ENCODE results near the gene RAE1. TPM values are rescaled to one million over a fixed set of nuclear protein-coding genes. Genes with fewer than 3 reads are reported as not detected.

RAE1 gene
- total and polyA plus RNA-seq, 2 of the 8 experiments (the other 6 are each of a cell fraction or from before 2014, with no cell fraction given), result 35.9 to 44.9 TPM

DNA sequence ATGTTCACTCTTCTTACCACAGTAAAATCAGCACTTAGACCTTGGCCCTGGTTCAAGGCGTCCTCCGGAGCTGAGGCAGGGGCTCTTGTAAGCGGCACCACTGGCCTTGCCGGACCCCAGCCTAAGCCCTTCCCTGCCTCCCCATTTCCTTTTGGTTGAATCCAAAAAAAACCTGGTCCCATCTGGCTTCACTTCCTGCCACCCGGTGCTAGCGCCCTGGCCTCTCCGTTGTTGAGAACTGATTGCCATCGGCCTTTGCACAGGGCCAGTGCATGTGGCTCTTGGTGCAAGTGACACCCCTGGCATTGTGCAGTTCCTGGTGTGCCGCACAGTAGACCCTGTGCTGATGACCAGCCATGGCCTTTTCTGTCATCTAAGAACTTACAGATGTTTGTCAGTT, 21.1 kb downstream of the RAE1 start:
- Histone ChIP-seq H3K14ac (ENCODE audit: insufficient read length) (no peak overlapping the region), H2BK120ac (replicated peaks; ENCODE audit: low read depth, low read length) (no peak overlapping the region), H2BK12ac (ENCODE audit: low read depth, low read length) (no peak overlapping the region), H2AK5ac (ENCODE audit: low read depth, low read length) (no peak overlapping the region), H3K4ac (replicated peaks; ENCODE audit: insufficient read length, low read depth, low read length) (no peak overlapping the region), H3K27ac (ENCODE audit: low read depth, low read length) (no peak overlapping the region), H2BK5ac (ENCODE audit: low read depth, low read length) (no peak overlapping the region), H2BK15ac (ENCODE audit: low read length) (no peak overlapping the region), H3K27me3 (replicated peaks in 1 of 4; ENCODE audit: control insufficient read depth in 3 of 4, extremely low read depth in 1 of 4, insufficient read depth in 3 of 4, low read length in 3 of 4) (no peaks in the 10 kb centered on the region; a peak in 1 of 7 replicates), H3K18ac (ENCODE audit: extremely low read depth, low read length) (no peak overlapping the region), H3K4me2 (ENCODE audit: insufficient read depth in 1 of 2, low read depth in 2 of 2, low read length in 2 of 2) (no peak overlapping the region), H2AFZ (ENCODE audit: low read length) (no peak overlapping the region), H3K79me2 (ENCODE audit: control insufficient read depth in 1 of 2, insufficient read depth in 2 of 2, low read length in 2 of 2) (no peaks in the 10 kb centered on the region), H3K4me3 (ENCODE audit: extremely low read depth in 1 of 4, insufficient read depth in 2 of 4, low read depth in 3 of 4, low read length in 4 of 4) (no peak overlapping the region), H3K23me2 (ENCODE audit: low read depth, low read length) (no peaks in the 10 kb centered on the region), H3K79me1 (ENCODE audit: low read depth, low read length) (no peaks in the 10 kb centered on the region), H3K9me3 (ENCODE audit: insufficient read depth in 2 of 2, low read depth in 1 of 2, low read length in 1 of 2) (no peaks in the 10 kb centered on the region), H3K56ac (replicated peaks; ENCODE audit: insufficient read length, low read depth, low read length) (no peak overlapping the region), H4K8ac (ENCODE audit: extremely low read depth, insufficient read depth, low read length) (no peak overlapping the region), H3K23ac (ENCODE audit: insufficient read length) (no peak overlapping the region), H3K36me3 (ENCODE audit: control insufficient read depth in 2 of 4, insufficient read depth in 4 of 4, low read length in 3 of 4) (peaks cover 27 to 85% (median 66%) of the 10 kb centered on the region in 4 experiments; a peak in 7 of 8 replicates), H2BK20ac (ENCODE audit: low read length) (no peak overlapping the region), H3K4me1 (replicated peaks in 1 of 4; ENCODE audit: control insufficient read depth in 3 of 4, insufficient read depth in 4 of 4, low read length in 3 of 4) (peaks cover 0 to 10% (median 3%) of the 10 kb centered on the region in 4 experiments; a peak in 3 of 7 replicates), H4K91ac (replicated peaks; ENCODE audit: insufficient read length, low read length) (no peak overlapping the region), H4K20me1 (replicated peaks in 1 of 2; ENCODE audit: control insufficient read depth in 1 of 2, insufficient read depth in 2 of 2, low read length in 2 of 2) (peaks cover 2% of the 10 kb centered on the region in 2 experiments), H3K9ac (replicated peaks in 1 of 4; ENCODE audit: extremely low read depth in 1 of 4, low read depth in 3 of 4, low read length in 3 of 4) (no peak overlapping the region), H4K5ac (ENCODE audit: insufficient read length, low read depth, low read length) (no peak overlapping the region)
- no peak for DNase-seq (ENCODE audit: low read depth in 1 of 2, low spot score in 2 of 2)
- CTCF ChIA-PET (ENCODE audit: partially characterized antibody), result interaction anchor here (1.1 kb wide), 1 partner anchor 15 kb away, joined by 3 read pairs; no protein-coding TSS in a partner anchor
- 97% methylated on average over 9 of the region's 9 CpGs; no CpG with 5 or more reads in 1 of the 2 experiments for WGBS, 2 experiments (ENCODE audit: extremely low coverage in 1 of 2, insufficient coverage in 1 of 2, insufficient read length in 1 of 2, insufficient replicate concordance in 2 of 2, low coverage in 1 of 2, low lambda C conversion rate in 2 of 2, missing lambda C conversion rate in 1 of 2)
- POLR2A ChIA-PET (ENCODE audit: partially characterized antibody), result no interaction called here
- FAIRE-seq, result no peak
- TF ChIP-seq HDAC2 (IDR thresholded peaks at IDR 0.05; ENCODE audit: borderline replicate concordance in 1 of 2, low read depth in 2 of 2, low read length in 2 of 2) (no peak), PHF8 (conservative IDR thresholded peaks at IDR 0.05; ENCODE audit: low read depth, low read length) (no peak), TBP (IDR thresholded peaks at IDR 0.05; ENCODE audit: low read depth, low read length) (no peak), SIRT6 (IDR thresholded peaks at IDR 0.05; ENCODE audit: low read length) (no peak), NRF1 (IDR thresholded peaks at IDR 0.05; ENCODE audit: low read depth, low read length) (no peak), SP1 (IDR thresholded peaks at IDR 0.05; ENCODE audit: low read depth, low read length) (no peak), SUZ12 (IDR thresholded peaks at IDR 0.05; ENCODE audit: low read length) (no peak), RAD21 (IDR thresholded peaks at IDR 0.05 in 1 of 2, conservative IDR thresholded peaks at IDR 0.05 in 1 of 2; ENCODE audit: low read depth in 2 of 2, low read length in 2 of 2) (no peak), CTBP2 (IDR thresholded peaks at IDR 0.05; ENCODE audit: borderline replicate concordance, insufficient read depth, insufficient read length, low read length) (no peak), EP300 (IDR thresholded peaks at IDR 0.05; ENCODE audit: borderline replicate concordance in 1 of 2, low read depth in 2 of 2, low read length in 2 of 2) (no peak), POU5F1 (IDR thresholded peaks at IDR 0.05; ENCODE audit: low read depth, low read length) (no peak)
- TF ChIP-seq, protein P1, sequence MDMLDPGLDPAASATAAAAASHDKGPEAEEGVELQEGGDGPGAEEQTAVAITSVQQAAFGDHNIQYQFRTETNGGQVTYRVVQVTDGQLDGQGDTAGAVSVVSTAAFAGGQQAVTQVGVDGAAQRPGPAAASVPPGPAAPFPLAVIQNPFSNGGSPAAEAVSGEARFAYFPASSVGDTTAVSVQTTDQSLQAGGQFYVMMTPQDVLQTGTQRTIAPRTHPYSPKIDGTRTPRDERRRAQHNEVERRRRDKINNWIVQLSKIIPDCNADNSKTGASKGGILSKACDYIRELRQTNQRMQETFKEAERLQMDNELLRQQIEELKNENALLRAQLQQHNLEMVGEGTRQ (IDR thresholded peaks at IDR 0.05; ENCODE audit: low read length), result no peak

Measured in H1 (cell line).